C4-2B (cell line): ENCODE measurements around the gene LMOD3.

Experiments
- H3K27ac ChIP-seq: fragments of 450-650 bp; 2 replicates; pipeline ENCODE4 v1.5.1; 2017
- ZFX ChIP-seq: fragments of 450-650 bp; IDR thresholded peaks from 2 replicates; pipeline ENCODE4 v1.6.1; 2017
- TF ChIP-seq, protein P1 (sequence below): fragments of 450-650 bp; conservative IDR thresholded peaks from 2 replicates; pipeline ENCODE4 v1.5.1; 2017; ENCODE audit warnings: mild to moderate bottlenecking

Gene LMOD3

GRCh38 chr3:69080233-69080920 lies 42.0 kb downstream of the LMOD3 start, which contains the start of gene UBA3:
UBA3 (minus strand) TSS chr3:69080365; CDS start chr3:69080353, 12 bp downstream.
- H3K27ac ChIP-seq, result peak within 1 kb of the TSS; percentile 96

GRCh38 chr3:69079269-69080159 lies 42.9 kb downstream of the LMOD3 start:
- peak overlapping the region; percentile 96 for H3K27ac ChIP-seq
- TF ChIP-seq, protein P1, sequence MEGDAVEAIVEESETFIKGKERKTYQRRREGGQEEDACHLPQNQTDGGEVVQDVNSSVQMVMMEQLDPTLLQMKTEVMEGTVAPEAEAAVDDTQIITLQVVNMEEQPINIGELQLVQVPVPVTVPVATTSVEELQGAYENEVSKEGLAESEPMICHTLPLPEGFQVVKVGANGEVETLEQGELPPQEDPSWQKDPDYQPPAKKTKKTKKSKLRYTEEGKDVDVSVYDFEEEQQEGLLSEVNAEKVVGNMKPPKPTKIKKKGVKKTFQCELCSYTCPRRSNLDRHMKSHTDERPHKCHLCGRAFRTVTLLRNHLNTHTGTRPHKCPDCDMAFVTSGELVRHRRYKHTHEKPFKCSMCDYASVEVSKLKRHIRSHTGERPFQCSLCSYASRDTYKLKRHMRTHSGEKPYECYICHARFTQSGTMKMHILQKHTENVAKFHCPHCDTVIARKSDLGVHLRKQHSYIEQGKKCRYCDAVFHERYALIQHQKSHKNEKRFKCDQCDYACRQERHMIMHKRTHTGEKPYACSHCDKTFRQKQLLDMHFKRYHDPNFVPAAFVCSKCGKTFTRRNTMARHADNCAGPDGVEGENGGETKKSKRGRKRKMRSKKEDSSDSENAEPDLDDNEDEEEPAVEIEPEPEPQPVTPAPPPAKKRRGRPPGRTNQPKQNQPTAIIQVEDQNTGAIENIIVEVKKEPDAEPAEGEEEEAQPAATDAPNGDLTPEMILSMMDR, result no peak
- TF ChIP-seq ZFX, result peak; percentile 70

More at GRCh38 chr3:69080233-69080920, 42.0 kb downstream of the LMOD3 start, which contains the start of gene UBA3:
- TF ChIP-seq, protein P1, result no peak

DNA sequence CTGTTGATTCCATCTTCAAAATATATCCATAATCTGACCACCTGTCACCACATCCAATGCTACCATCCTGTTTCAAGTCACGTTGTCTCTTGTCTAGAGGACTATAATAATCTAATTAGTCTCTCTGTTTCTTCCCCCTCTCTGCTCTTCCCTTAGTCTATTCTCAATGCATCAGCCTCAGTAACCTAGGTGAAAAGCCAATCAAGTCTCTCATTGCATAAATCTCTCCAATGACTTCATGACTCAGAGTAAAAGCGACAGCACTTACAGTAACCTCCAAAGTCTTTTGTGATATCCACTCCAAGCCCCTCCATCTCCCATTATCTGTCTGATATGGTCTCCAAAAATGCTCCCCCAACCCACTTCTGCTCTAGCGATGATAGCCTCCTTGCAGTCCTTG lies 49.5 kb downstream of the LMOD3 start:
- TF ChIP-seq ZFX, result no peak
- TF ChIP-seq, protein P1, result no peak
- no peak overlapping the region for H3K27ac ChIP-seq

DNA sequence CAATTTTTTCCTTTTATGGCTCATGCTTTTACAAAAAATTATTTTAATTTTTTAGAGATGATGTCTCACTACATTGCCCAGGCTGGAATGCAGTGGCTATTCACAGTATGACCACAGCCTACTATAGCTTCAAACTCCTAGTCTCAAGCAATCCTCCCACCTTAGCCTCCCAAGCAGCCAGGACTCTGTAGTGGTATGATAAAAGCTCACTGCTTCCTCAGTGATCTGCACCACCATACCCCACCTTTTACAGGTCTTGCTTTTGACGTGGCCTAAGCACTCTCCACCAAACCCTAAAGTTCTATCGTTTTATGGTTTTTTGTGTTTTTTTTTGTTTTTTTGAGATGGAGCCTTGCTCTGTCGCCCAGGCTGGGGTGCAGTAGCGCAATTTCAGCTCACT lies 56.3 kb downstream of the LMOD3 start:
- no peak overlapping the region for H3K27ac ChIP-seq
- no peak for TF ChIP-seq ZFX
- TF ChIP-seq, protein P1, result no peak

DNA sequence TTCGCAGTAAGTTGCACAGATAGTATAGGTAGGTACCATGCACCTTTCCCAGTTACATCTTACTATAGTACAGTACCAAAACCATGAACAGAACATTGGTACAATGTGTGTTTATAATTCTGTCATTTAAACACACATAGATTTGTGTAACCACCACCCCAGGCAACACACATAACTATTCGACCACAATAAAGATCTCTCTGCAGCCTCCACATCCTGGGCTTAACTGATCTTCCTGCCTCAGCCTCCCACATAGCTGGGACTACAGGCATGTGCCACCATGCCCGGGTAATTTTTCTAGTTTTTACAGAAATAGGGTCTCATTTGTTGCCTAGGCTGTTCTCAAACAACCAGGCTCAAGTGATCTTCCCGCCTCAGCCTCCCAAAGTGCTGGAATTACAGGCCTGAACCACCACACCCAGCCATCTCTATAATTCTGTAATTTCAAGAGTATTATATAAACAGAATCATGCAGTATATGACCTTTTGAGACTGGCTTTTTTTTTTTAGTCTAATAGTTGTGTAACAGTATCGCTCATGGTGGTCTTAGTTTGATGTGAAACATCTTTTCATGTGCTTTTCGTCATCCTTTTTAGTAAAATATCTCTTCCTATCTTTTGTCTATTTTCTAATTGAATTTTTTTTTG lies 57.0 kb downstream of the LMOD3 start:
- no peak for TF ChIP-seq ZFX
- TF ChIP-seq, protein P1, result no peak
- no peak overlapping the region for H3K27ac ChIP-seq

- TF ChIP-seq ZFX, result no peak
- TF ChIP-seq, protein P1, result no peak
- no peak overlapping the region for H3K27ac ChIP-seq
These were observed 58.8 kb downstream of the LMOD3 start for GRCh38 chr3:69063636-69064035.

GRCh38 chr3:69059688-69060087 lies 62.7 kb downstream of the LMOD3 start:
- TF ChIP-seq, protein P1, result no peak
- TF ChIP-seq ZFX, result no peak
- no peak overlapping the region for H3K27ac ChIP-seq
